Mucosa of rectum (tissue), 2 donors: ENCODE results near the gene LRRC8B.
"Not testable (repeated sequence)": the region's sequence is repeated elsewhere in the genome, so short reads cannot be mapped to it uniquely, and the experiment has no call there.

Experiments used
- H3K27ac ChIP-seq, 2 donors: one replicate each; pipeline ENCODE4 v1.7.0; 2013; ENCODE audit warnings: inconsistent platforms in 2 of 2, low read depth in 2 of 2, low read length in 2 of 2
- H3K27me3 ChIP-seq, 2 donors: one replicate each; pipeline ENCODE4 v1.7.0; 2013; ENCODE audit warnings: low read length in 2 of 2; ENCODE audit not compliant: control insufficient read depth in 2 of 2, insufficient read depth in 2 of 2
- H3K36me3 ChIP-seq, 2 donors: one replicate each; pipeline ENCODE4 v1.7.0; 2013; ENCODE audit warnings: low read length in 2 of 2; ENCODE audit not compliant: control insufficient read depth in 2 of 2, insufficient read depth in 2 of 2
- H3K4me1 ChIP-seq, 2 donors: one replicate each; pipeline ENCODE4 v1.7.0; 2013; ENCODE audit warnings: low read length in 2 of 2, mild to moderate bottlenecking in 1 of 2; ENCODE audit not compliant: control insufficient read depth in 2 of 2, insufficient read depth in 2 of 2
- H3K4me3 ChIP-seq, 2 donors: one replicate each; pipeline ENCODE4 v1.7.0; 2013; ENCODE audit warnings: low read length in 2 of 2
- H3K9ac ChIP-seq, 2 donors: one replicate each; pipeline ENCODE4 v1.7.0; 2013; ENCODE audit warnings: low read length in 2 of 2, low read depth in 1 of 2, mild to moderate bottlenecking in 1 of 2
- H3K9me3 ChIP-seq, 2 donors: one replicate each; pipeline ENCODE4 v1.7.0; 2013; ENCODE audit warnings: low read length in 2 of 2; ENCODE audit not compliant: control insufficient read depth in 2 of 2
- donor health status: healthy.
- donor health status: Normal muscosa, but diverticular disease.

LRRC8B gene

DNA sequence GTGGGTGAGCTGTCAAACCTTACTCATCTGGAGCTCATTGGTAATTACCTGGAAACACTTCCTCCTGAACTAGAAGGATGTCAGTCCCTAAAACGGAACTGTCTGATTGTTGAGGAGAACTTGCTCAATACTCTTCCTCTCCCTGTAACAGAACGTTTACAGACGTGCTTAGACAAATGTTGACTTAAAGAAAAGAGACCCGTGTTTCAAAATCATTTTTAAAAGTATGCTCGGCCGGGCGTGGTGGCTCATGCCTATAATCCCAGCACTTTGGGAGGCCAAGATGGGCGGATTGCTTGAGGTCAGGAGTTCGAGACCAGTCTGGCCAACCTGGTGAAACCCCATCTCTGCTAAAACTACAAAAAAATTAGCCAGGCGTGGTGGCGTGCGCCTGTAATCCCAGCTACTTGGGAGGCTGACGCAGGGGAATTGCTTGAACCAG, 68.3 kb downstream of the LRRC8B start:
- not testable (repeated sequence) for H3K27ac ChIP-seq, H3K4me1 ChIP-seq, H3K27me3 ChIP-seq, H3K4me3 ChIP-seq, H3K9ac ChIP-seq, H3K36me3 ChIP-seq, H3K9me3 ChIP-seq

DNA sequence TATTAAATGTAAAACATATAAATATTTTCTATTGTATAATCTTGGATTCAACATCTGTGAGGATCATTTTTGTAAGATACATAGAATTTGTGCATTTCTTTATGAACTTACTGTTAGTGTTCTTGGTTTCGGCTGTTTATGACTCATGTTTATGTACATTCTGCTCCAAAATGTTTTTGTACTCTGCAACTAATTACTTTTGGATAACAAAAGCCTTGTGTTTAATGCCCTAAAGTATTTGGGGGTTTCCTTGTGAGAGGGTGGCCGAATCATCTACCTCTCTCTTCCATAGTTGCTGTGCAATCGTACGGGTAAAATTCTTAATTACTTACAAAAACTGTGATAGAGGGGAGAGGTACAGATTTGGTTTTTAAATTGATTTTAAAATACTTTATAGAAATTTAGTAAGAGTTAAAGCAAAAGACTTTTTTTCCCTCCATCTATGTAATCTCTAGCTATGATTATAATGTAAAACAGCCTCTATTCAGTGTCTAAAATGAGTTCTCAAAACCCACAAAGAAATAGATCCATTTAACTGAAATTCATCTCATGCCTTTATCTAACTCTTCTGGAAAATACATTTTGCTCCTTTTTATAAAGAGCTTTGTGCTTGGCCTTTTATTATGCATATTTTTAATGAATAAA, 69.6 kb downstream of the LRRC8B start:
- no peaks in the 10 kb centered on the region for H3K9me3 ChIP-seq
- H3K27ac ChIP-seq, result no peak overlapping the region
- H3K36me3 ChIP-seq, result no peaks in the 10 kb centered on the region
- H3K27me3 ChIP-seq, result no peaks in the 10 kb centered on the region
- no peak overlapping the region for H3K9ac ChIP-seq
- no peaks in the 10 kb centered on the region for H3K4me1 ChIP-seq
- H3K4me3 ChIP-seq, result no peak overlapping the region

DNA sequence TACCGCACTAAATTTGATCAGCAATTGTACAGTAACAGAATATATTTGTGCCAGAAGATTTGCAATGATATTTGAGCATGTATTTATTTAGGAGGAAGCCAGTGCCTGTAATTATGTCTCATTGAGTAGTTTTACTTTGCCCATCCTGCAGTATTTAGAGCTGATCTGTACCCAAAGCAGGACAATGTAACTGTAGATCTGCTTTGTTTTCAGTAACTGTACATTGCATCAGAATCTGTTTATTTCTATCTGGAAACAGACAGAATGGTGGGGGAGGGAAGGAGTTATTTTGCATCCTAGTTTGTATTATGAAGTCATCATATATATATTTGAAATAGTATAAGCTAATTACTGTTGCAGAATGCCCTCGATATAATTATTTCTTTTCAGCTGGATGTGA, 72.1 kb downstream of the LRRC8B start:
- Histone ChIP-seq H3K4me1 (no peaks in the 10 kb centered on the region), H3K9ac (no peak overlapping the region), H3K9me3 (no peaks in the 10 kb centered on the region), H3K27ac (no peak overlapping the region), H3K27me3 (no peaks in the 10 kb centered on the region), H3K4me3 (no peak overlapping the region), H3K36me3 (no peaks in the 10 kb centered on the region)

- H3K36me3 ChIP-seq, result no peaks in the 10 kb centered on the region
- no peak overlapping the region for H3K9ac ChIP-seq
- H3K4me1 ChIP-seq, result no peaks in the 10 kb centered on the region
- H3K27me3 ChIP-seq, result no peaks in the 10 kb centered on the region
- H3K9me3 ChIP-seq, result no peaks in the 10 kb centered on the region
- H3K4me3 ChIP-seq, result no peak overlapping the region
- no peak overlapping the region for H3K27ac ChIP-seq
Measured at GRCh38 chr1:89598450-89599331, 74.1 kb downstream of the LRRC8B start.

DNA sequence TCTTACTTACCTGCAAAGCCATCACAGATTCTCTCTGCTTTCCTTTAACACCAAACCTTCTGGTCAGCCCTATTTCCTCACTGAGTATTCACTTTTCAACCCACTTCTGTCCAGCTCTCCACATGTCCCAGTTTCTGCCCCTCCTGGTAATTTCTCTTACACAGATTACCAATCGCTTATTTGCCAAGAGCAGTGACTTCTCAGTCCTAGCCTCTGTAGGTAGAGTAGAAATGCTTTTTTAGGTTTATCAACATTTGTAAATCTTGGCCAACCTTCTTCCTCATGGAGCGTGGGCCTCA, 74.7 kb downstream of the LRRC8B start:
- Histone ChIP-seq H3K4me1 (no peaks in the 10 kb centered on the region), H3K27ac (no peak overlapping the region)

DNA sequence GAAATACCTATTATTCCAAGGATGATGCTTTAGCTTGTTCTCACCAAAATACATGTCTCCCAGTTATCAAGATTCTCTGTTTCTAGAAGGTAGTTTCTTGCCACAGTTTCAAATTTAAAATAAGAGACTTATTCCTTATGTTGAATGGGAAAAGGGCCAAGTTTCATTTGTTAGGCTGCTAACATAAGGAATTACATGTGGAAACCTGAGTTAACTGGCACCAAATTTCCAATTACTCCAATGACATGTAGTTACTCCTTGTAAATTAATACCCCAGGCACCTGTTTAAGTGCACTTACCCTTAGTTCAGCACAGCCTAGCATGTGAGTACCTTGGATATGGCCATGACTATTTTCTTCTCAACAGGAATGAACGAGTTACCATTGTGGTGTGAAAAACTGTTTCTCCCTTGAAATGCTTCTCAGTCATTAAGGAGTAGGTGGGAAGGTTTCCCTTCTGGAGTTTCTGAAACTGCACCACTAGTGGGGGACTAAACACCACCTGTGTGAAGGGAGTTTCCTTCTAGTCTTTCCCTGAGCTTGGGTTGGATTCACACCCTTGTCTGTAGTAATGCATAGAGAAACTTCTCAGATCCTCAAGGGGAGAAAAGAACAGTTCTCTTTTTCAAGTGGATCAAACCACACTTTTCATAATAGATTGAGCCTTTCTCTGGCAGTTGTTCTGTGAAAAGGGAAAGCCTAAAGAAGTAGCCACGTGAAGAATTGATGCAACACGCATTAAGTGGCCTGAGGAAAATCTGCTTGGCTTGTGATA, 76.0 kb downstream of the LRRC8B start:
- H3K4me3 ChIP-seq, result no peak overlapping the region
- H3K4me1 ChIP-seq, result no peaks in the 10 kb centered on the region
- no peak overlapping the region for H3K9ac ChIP-seq
- no peaks in the 10 kb centered on the region for H3K27me3 ChIP-seq
- H3K36me3 ChIP-seq, result no peaks in the 10 kb centered on the region
- H3K9me3 ChIP-seq, result no peaks in the 10 kb centered on the region
- no peak overlapping the region for H3K27ac ChIP-seq

More for the DNA sequence above, 74.7 kb downstream of the LRRC8B start:
- Histone ChIP-seq H3K9ac (no peak overlapping the region), H3K36me3 (no peaks in the 10 kb centered on the region), H3K9me3 (no peaks in the 10 kb centered on the region), H3K27me3 (no peaks in the 10 kb centered on the region), H3K4me3 (no peak overlapping the region)

- H3K27ac ChIP-seq, result no peak overlapping the region
Measured at GRCh38 chr1:89602871-89603404, 78.3 kb downstream of the LRRC8B start.

DNA sequence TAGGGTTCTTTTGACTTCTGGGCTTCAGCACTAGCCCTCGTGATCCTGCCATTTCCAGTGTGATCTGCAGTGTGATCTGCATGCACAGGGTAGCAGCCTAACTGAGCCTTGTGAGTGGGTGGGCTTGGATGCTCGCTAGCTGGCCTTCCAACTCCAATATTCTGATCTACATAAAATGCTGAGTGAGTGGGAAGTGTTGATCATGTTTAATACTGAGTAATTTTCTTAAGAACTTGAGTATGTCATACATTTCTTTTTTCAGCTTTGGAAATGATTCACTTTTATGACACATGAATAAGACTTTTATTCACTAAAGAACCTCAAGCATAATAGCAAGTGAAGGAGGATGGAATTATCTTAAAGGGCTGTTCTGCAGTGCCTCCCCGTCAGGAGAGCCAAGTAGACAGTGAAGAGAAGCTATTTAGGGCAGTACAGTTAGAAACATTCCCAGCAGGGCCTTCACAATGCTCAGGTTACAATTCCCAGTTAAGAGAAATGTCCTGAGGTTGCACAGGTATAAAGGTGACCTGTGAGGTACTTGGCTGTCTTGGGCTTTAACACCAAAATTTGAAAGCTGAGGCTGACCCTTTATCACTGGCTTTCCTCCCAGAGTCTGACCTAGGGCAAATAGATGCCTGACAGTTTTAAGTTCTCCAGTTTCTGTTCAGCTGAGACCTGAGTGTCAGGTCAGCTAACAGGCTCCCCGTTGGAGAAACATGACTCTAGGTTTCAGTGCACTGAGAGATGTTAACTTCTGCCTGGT, 79.2 kb downstream of the LRRC8B start:
- H3K9me3 ChIP-seq, result no peaks in the 10 kb centered on the region
- H3K4me3 ChIP-seq, result no peak overlapping the region
- no peaks in the 10 kb centered on the region for H3K27me3 ChIP-seq
- H3K9ac ChIP-seq, result no peak overlapping the region
- no peaks in the 10 kb centered on the region for H3K4me1 ChIP-seq
- H3K36me3 ChIP-seq, result no peaks in the 10 kb centered on the region
- H3K27ac ChIP-seq, result no peak overlapping the region

More at GRCh38 chr1:89602871-89603404, 78.3 kb downstream of the LRRC8B start:
- Histone ChIP-seq H3K36me3 (no peaks in the 10 kb centered on the region), H3K27me3 (no peaks in the 10 kb centered on the region), H3K4me3 (no peak overlapping the region), H3K9me3 (no peaks in the 10 kb centered on the region), H3K4me1 (no peaks in the 10 kb centered on the region), H3K9ac (no peak overlapping the region)

GRCh38 chr1:89604414-89604735, 79.7 kb downstream of the LRRC8B start:
- H3K27me3 ChIP-seq, result no peaks in the 10 kb centered on the region
- H3K27ac ChIP-seq, result no peak overlapping the region
- H3K9ac ChIP-seq, result no peak overlapping the region
- H3K9me3 ChIP-seq, result no peaks in the 10 kb centered on the region
- H3K4me3 ChIP-seq, result no peak overlapping the region
- no peaks in the 10 kb centered on the region for H3K4me1 ChIP-seq
- no peaks in the 10 kb centered on the region for H3K36me3 ChIP-seq
